ENCODE results near the gene GPR152. TPM values are rescaled to one million over a fixed set of nuclear protein-coding genes. Genes with fewer than 3 reads are reported as not detected.

Gene GPR152
- total and polyA plus RNA-seq, 7 experiments from 2014 or later, result 1.4 to 1.5 TPM; not detected in 5

Small RNAs within 50 kb of the gene (microRNA-seq; reads per million reads assigned to microRNA genes)
- gene MIR6752 (ENCODE audit: borderline microRNAs expressed), result not detected

Other genes starting within 250 kb of the GPR152 start
- 100 to 1,000 TPM; 305 to 399 (median 322) TPM for gene GRK2, start 186.3 kb downstream of the GPR152 start, total RNA-seq
- 10 to 100 TPM; 18.5 to 38.0 TPM for gene GRK2, start 186.3 kb downstream of the GPR152 start, polyA plus RNA-seq
- gene ANKRD13D, start 163.4 kb downstream of the GPR152 start, total RNA-seq, result 100 to 1,000 TPM; 161 to 286 (median 191) TPM
- gene ANKRD13D, start 163.4 kb downstream of the GPR152 start, polyA plus RNA-seq, result 10 to 100 TPM in 1 of 2 donors, 1 to 10 TPM in 1; 6.3 to 19.5 TPM
- 10 to 100 TPM in 4 of 5 experiments, 1 to 10 TPM in 1; 8.8 to 23.8 (median 15.0) TPM for gene SSH3, start 149.2 kb downstream of the GPR152 start, total RNA-seq
- 1 to 10 TPM; 1.1 to 4.9 TPM for gene SSH3, start 149.2 kb downstream of the GPR152 start, polyA plus RNA-seq
- 100 to 1,000 TPM in 1 of 5 experiments, 10 to 100 TPM in 4; 59.9 to 104 (median 76.1) TPM for gene POLD4, start 99.2 kb downstream of the GPR152 start, total RNA-seq
- 100 to 1,000 TPM in 1 of 2 donors, 10 to 100 TPM in 1; 98.9 to 116 TPM for gene POLD4, start 99.2 kb downstream of the GPR152 start, polyA plus RNA-seq
- gene CLCF1, start 79.1 kb downstream of the GPR152 start, total RNA-seq, result 1 to 10 TPM in 2 of 5 experiments, under 1 TPM in 3; 0.32 to 7.8 (median 0.70) TPM
- not detected for gene CLCF1, start 79.1 kb downstream of the GPR152 start, polyA plus RNA-seq
- 10 to 100 TPM; 25.6 to 48.0 (median 45.0) TPM for gene RAD9A, start 60.7 kb downstream of the GPR152 start, total RNA-seq
- gene RAD9A, start 60.7 kb downstream of the GPR152 start, polyA plus RNA-seq, result 1 to 10 TPM; 6.3 to 7.2 TPM
- gene PPP1CA, start 50.9 kb downstream of the GPR152 start, total RNA-seq, result 100 to 1,000 TPM in 4 of 5 experiments, 10 to 100 TPM in 1; 83.0 to 339 (median 122) TPM
- 100 to 1,000 TPM; 350 to 363 TPM for gene PPP1CA, start 50.9 kb downstream of the GPR152 start, polyA plus RNA-seq
- 100 to 1,000 TPM; 243 to 425 (median 346) TPM for gene TBC1D10C, start 48.6 kb downstream of the GPR152 start, total RNA-seq
- gene TBC1D10C, start 48.6 kb downstream of the GPR152 start, polyA plus RNA-seq, result 100 to 1,000 TPM; 225 to 366 TPM
- gene CARNS1, start 37.1 kb downstream of the GPR152 start, total RNA-seq, result 10 to 100 TPM in 2 of 5 experiments, 1 to 10 TPM in 2, under 1 TPM in 1; 0.53 to 14.2 (median 5.1) TPM
- gene CARNS1, start 37.1 kb downstream of the GPR152 start, polyA plus RNA-seq, result 1 to 10 TPM in 1 of 2 donors, under 1 TPM in 1; 0.97 to 1.4 TPM
- gene RPS6KB2, start 24.2 kb downstream of the GPR152 start, total RNA-seq, result 10 to 100 TPM; 61.9 to 83.9 (median 77.7) TPM
- 10 to 100 TPM; 45.2 to 46.6 TPM for gene RPS6KB2, start 24.2 kb downstream of the GPR152 start, polyA plus RNA-seq
- 100 to 1,000 TPM; 134 to 357 (median 194) TPM for gene PTPRCAP, start 15.0 kb downstream of the GPR152 start, total RNA-seq
- 100 to 1,000 TPM; 498 to 670 TPM for gene PTPRCAP, start 15.0 kb downstream of the GPR152 start, polyA plus RNA-seq
- 100 to 1,000 TPM in 1 of 5 experiments, 10 to 100 TPM in 4; 15.6 to 311 (median 28.5) TPM for gene CORO1B, start 9.3 kb downstream of the GPR152 start, total RNA-seq
- 10 to 100 TPM; 21.3 to 40.8 TPM for gene CORO1B, start 9.3 kb downstream of the GPR152 start, polyA plus RNA-seq
- gene CABP4, start 2.6 kb upstream of the GPR152 start, total RNA-seq, result 10 to 100 TPM in 2 of 5 experiments, 1 to 10 TPM in 3; 2.5 to 17.1 (median 3.4) TPM
- 1 to 10 TPM; 1.2 to 2.3 TPM for gene CABP4, start 2.6 kb upstream of the GPR152 start, polyA plus RNA-seq
- gene TMEM134, start 16.5 kb upstream of the GPR152 start, total RNA-seq, result 10 to 100 TPM; 52.4 to 94.6 (median 70.6) TPM
- 100 to 1,000 TPM; 131 to 143 TPM for gene TMEM134, start 16.5 kb upstream of the GPR152 start, polyA plus RNA-seq
- 100 to 1,000 TPM; 107 to 156 (median 137) TPM for gene AIP, start 30.3 kb upstream of the GPR152 start, total RNA-seq
- 100 to 1,000 TPM; 137 to 205 TPM for gene AIP, start 30.3 kb upstream of the GPR152 start, polyA plus RNA-seq
- 100 to 1,000 TPM in 3 of 5 experiments, 10 to 100 TPM in 2; 78.9 to 133 (median 112) TPM for gene PITPNM1, start 52.6 kb upstream of the GPR152 start, total RNA-seq
- 10 to 100 TPM in 1 of 2 donors, 1 to 10 TPM in 1; 9.5 to 30.8 TPM for gene PITPNM1, start 52.6 kb upstream of the GPR152 start, polyA plus RNA-seq
- 100 to 1,000 TPM in 1 of 5 experiments, 10 to 100 TPM in 4; 31.0 to 168 (median 61.9) TPM for gene CDK2AP2, start 55.4 kb upstream of the GPR152 start, total RNA-seq
- gene CDK2AP2, start 55.4 kb upstream of the GPR152 start, polyA plus RNA-seq, result 10 to 100 TPM; 64.5 to 94.3 TPM
- gene CABP2, start 70.7 kb upstream of the GPR152 start, total RNA-seq, result not detected
- gene CABP2, start 70.7 kb upstream of the GPR152 start, polyA plus RNA-seq, result not detected
- gene GSTP1, start 131.1 kb upstream of the GPR152 start, total RNA-seq, result 100 to 1,000 TPM in 4 of 5 experiments, 10 to 100 TPM in 1; 77.2 to 265 (median 139) TPM
- gene GSTP1, start 131.1 kb upstream of the GPR152 start, polyA plus RNA-seq, result 100 to 1,000 TPM; 190 to 202 TPM
- gene NDUFV1, start 154.2 kb upstream of the GPR152 start, total RNA-seq, result 100 to 1,000 TPM; 198 to 253 (median 212) TPM
- gene NDUFV1, start 154.2 kb upstream of the GPR152 start, polyA plus RNA-seq, result 100 to 1,000 TPM; 111 to 113 TPM
- 10 to 100 TPM in 1 of 5 experiments, 1 to 10 TPM in 4; 3.1 to 10.4 (median 4.0) TPM for gene NUDT8, start 177.2 kb upstream of the GPR152 start, total RNA-seq
- 1 to 10 TPM; 3.3 to 3.7 TPM for gene NUDT8, start 177.2 kb upstream of the GPR152 start, polyA plus RNA-seq
- gene TBX10, start 187.0 kb upstream of the GPR152 start, total RNA-seq, result not detected
- gene TBX10, start 187.0 kb upstream of the GPR152 start, polyA plus RNA-seq, result not detected
- gene ACY3, start 198.0 kb upstream of the GPR152 start, total RNA-seq, result under 1 TPM in 3 of 5 experiments, not detected in 2; 0.29 to 0.49 (median 0.42) TPM
- gene ACY3, start 198.0 kb upstream of the GPR152 start, polyA plus RNA-seq, result under 1 TPM in 1 of 2 donors, not detected in 1; 0.57 TPM
- gene ALDH3B2, start 221.9 kb upstream of the GPR152 start, total RNA-seq, result not detected
- gene ALDH3B2, start 221.9 kb upstream of the GPR152 start, polyA plus RNA-seq, result not detected